Activated CD4-positive, alpha-beta T cell treated with anti-CD3 and anti-CD28 coated beads, Interleukin-2, Interleukin-4, amounts not matched to agents 100 ng/mL and 50 ng/mL, durations not matched to agents 16 hours and 8 hours (primary cell): ENCODE data around the gene HSPB6.

Experiments used
- DNase-seq: peaks from one replicate; pipeline ENCODE4 v3.0.0-alpha.2; 2020; ENCODE audit warnings: low spot score

The HSPB6 gene

GRCh38 chr19:35746087-35746462, 10.8 kb downstream of the HSPB6 start:
- DNase-seq, result no peak

DNA sequence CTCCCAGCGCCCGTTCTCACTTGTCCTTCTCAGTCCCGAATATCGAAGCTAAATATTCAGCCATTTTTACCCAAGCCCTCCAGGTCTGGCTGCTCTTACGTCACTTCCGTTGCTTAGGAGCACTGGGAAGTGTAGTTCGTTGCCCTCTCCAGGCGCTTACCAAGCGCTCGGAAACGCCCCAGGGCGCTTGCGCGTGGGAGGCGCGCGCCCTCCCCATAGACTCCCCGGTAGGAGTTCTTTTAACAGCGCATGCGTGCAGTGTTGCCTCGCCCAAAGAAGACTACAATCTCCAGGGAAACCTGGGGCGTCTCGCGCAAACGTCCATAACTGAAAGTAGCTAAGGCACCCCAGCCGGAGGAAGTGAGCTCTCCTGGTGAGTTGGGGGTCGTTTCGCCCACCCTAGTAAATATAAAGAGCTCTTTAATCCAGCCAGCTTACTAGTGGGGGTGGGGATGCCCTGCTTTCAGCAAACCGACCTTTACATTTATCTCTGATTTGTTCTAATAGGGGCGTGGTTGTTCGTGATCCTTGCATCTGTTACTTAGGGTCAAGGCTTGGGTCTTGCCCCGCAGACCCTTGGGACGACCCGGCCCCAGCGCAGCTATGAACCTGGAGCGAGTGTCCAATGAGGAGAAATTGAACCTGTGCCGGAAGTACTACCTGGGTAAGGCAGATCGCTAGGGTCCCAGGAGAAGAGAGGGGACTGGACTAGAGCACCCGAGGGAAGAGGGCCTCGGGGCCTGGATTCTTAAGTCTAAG, 11.3 kb downstream of the HSPB6 start, which contains the start of the genes PSENEN and U2AF1L4:
Gene PSENEN (plus strand): TSS at position 324 of the 759 bp plus-strand sequence. CDS start 280 bp downstream, at position 604.
Gene U2AF1L4 (minus strand): TSS at position 91 of the 759 bp plus-strand sequence. CDS start 27 bp downstream, at position 64.
- peak; percentile 98 for DNase-seq

GRCh38 chr19:35744430-35745327, 12.2 kb downstream of the HSPB6 start:
- peak; percentile 95 for DNase-seq

GRCh38 chr19:35743640-35744429, 13.0 kb downstream of the HSPB6 start:
- DNase-seq, result no peak

DNA sequence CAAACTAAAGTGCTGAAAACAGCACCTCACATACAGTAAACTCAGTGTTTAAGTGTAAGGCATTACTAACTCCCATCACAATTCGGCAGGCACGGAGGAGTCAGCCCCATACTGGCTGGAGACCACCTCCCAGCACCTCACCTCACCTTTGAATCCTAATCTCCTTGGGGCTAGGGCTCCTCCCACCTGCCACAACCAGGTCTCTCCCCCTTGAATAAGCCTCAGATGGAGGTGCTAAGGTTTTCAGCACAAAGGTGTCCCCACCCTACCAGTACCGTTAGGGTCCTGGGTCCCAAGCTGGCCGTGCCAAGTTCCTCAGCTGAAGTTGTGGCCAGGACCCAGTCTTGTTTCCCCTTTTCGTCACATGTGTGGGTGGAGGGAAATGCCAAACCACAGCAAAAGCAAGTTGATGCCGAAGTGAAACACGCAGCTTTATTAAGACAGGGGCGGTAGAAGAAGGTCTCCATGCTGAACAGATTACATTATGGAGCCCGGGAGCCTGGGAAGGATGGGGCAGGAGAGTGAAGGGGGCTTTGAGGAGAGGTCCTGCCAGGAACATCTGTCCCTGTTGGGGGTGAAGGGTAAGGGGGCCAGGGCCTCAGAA, 14.6 kb downstream of the HSPB6 start, which contains the start of gene IGFLR1:
Gene IGFLR1 (minus strand): TSS at position 332 of the 604 bp plus-strand sequence. CDS start 1,272 bp downstream, outside the sequence.
- peak; percentile 79 for DNase-seq

DNA sequence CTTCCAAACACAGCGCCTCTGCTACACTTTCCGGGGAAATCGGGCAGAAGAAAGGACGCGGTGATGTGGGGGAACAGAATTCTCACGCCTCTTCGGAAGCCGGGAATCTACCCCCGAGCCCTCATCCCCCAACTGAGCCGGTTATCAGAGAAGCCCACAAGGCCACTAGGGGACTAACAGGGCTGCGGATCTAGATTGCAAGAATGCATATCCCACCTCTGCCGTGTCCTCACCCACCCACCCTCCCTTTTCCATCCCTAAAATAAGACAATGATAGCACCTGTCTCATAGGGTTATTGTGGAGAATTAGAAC, 15.7 kb downstream of the HSPB6 start:
- no peak for DNase-seq

DNA sequence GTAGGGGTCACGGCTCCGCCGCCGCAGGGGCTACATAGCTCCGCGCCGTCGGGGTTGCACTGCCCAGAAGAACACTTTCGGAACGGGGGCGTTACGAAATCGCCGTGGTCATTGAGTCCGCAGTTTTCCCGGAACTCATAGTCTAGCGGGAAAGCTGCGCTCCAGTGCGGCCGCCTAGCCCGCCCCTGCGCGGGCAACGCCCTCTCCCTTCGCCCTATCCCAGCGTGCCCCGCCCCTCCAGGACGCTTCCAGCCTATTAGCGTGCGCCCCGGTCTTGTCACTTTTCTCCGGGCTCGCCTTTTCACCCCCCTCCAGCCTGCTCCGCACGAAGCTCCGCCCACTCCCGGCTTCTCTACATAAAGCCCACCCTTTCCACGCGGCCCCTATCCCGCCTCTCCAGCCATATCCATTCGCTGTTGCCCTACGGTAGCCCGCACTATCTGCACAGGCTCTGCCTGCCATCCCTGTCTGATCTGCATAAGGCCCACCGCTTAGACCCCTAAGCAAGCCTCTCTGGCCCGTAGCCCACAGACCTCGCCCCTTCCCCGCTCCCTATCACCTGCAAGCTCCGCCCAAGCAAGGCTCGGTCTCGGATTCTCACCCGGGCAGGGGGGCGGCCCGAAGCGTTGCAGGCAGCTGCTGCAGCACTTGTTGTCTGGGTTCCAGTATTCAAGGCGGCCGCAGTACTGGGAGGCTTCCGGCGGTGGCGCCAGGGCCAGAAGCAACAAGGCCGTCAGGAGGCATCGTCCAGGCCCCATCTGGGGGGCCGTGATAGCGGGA, 16.2 kb downstream of the HSPB6 start:
- peak; percentile 96 for DNase-seq

DNA sequence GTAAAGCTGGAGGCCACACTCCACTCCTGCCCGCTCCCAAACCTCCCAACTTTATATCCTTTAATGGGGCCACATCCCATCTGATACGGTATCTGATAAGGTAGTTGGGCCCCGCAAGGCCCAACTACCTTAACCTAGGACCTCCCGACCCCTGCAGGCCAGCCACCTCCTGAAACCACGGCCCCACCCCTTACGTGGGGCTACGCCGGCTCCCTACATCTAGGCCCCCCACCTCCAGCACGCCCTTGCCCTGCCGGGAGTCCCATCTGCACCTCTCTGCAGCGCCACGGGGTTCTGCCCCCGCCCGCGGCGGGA, 16.8 kb downstream of the HSPB6 start:
- no peak for DNase-seq

DNA sequence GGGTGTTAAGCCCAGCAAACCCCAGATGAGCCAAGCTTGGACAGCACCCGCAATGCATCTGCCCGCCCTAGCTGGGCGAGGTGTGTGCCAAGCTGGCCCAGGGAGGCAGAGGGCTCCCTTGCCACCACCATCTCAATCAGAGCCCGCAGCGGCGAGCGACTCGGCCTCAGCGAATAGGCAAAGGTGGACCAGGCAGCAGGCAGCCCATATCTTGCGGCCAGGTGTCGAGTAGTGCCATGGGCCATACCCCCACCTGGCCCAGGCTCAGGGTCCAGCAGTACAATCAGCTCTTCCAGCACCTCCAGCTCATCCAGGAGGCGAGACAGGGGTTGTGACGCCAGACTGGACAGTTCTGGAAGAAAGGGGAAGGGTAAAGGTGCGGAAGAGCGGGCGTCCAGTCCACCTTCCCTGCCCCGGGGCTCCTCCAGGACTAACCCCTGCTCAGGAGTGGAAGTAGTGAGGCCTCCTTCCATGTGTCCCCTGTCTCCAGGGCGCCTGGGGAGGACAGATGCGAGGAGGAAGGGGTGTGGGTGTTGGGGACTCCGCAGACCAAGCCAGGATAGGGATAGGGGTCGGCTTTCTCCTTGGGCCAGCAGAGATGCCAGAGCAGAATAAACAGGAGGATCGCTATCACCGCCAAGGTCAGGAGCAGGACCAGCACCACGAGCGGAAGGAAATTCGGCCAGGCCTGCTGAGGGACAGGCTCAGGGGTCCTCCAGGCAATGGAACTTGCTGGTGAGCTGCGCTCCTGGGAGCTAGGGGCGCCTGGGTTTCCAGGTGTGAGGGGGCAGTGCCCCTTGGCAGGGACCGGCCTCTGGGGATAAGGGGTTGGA, 17.3 kb downstream of the HSPB6 start:
- DNase-seq, result no peak

DNA sequence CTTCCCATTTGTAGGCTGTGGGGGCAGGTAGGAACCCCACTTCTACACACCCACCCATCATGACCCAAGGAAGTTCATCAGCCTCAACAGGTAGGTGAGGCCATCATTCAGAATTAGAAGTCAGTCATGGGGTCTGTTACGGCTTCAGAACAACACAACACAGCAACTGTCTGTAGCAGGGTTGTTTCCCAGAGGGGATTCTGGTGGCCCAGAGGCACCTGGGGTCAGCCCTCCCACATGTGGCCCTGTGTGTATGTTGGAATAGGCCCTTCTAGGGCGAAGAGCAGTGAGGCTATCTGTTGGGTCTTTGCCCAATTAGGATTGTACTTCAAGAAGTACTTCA, 18.0 kb downstream of the HSPB6 start:
- no peak for DNase-seq

- no peak for DNase-seq
Observed at GRCh38 chr19:35738021-35738886, 18.6 kb downstream of the HSPB6 start.

- DNase-seq, result no peak
Observed at GRCh38 chr19:35736913-35737886, 19.6 kb downstream of the HSPB6 start.

GRCh38 chr19:35734889-35735288, 21.9 kb downstream of the HSPB6 start:
- no peak for DNase-seq

GRCh38 chr19:35734273-35734672, 22.6 kb downstream of the HSPB6 start:
- DNase-seq, result no peak

GRCh38 chr19:35733180-35734125, 23.4 kb downstream of the HSPB6 start:
- no peak for DNase-seq

GRCh38 chr19:35732540-35733179, 24.2 kb downstream of the HSPB6 start:
- DNase-seq, result no peak
